Neural progenitor cell (in vitro differentiated cells): ENCODE results near the gene STMN3. TPM values are rescaled to one million over a fixed set of nuclear protein-coding genes. Genes with fewer than 3 reads are reported as not detected.
A peak's percentile ranks its signal among the peaks of the same experiment; 100 is the strongest.

Source experiments
- DNase-seq: peaks from one replicate; pipeline ENCODE4 v3.0.0-alpha.2; 2016; ENCODE audit warnings: low spot score
- H2AFZ ChIP-seq: fragments of 200-600 bp; sonication (generic); replicated peaks from 2 replicates; pipeline ENCODE4 v1.6.1; 2016; ENCODE audit warnings: antibody characterized with exemption
- H3F3A ChIP-seq: fragments of 200-600 bp; sonication (generic); 2 replicates; pipeline ENCODE4 v1.6.1; 2016; ENCODE audit warnings: antibody characterized with exemption, low read depth
- H3K27ac ChIP-seq: fragments of 200-600 bp; sonication (generic); 2 replicates; pipeline ENCODE4 v1.5.1; 2016; ENCODE audit warnings: mild to moderate bottlenecking
- H3K27me3 ChIP-seq: fragments of 200-600 bp; sonication (generic); 2 replicates; pipeline ENCODE4 v1.6.1; 2016; ENCODE audit warnings: mild to moderate bottlenecking, moderate library complexity
- H3K36me3 ChIP-seq: fragments of 200-600 bp; sonication (generic); 2 replicates; pipeline ENCODE4 v1.5.1; 2016
- H3K4me1 ChIP-seq: fragments of 200-600 bp; sonication (generic); 2 replicates; pipeline ENCODE4 v1.6.1; 2016; ENCODE audit warnings: mixed run types
- H3K4me2 ChIP-seq: fragments of 200-600 bp; sonication (generic); 2 replicates; pipeline ENCODE4 v1.6.1; 2016
- H3K4me3 ChIP-seq: fragments of 200-600 bp; sonication (generic); 2 replicates; pipeline ENCODE4 v1.5.1; 2016
- H3K79me2 ChIP-seq: fragments of 200-600 bp; sonication (generic); 2 replicates; pipeline ENCODE4 v1.6.1; 2016; ENCODE audit warnings: low read depth
- H3K9ac ChIP-seq: fragments of 200-600 bp; sonication (generic); 2 replicates; pipeline ENCODE4 v1.6.1; 2016
- H3K9me3 ChIP-seq: fragments of 200-600 bp; sonication (generic); 2 replicates; pipeline ENCODE4 v1.5.1; 2016; ENCODE audit warnings: low read depth
- H4K20me1 ChIP-seq: fragments of 200-600 bp; sonication (generic); 2 replicates; pipeline ENCODE4 v1.6.1; 2016; ENCODE audit warnings: low read depth
- H3K27ac Mint-ChIP-seq: 3 replicates; pipeline ENCODE4 v1.8.0; 2021; ENCODE audit warnings: mixed read lengths
- H3K27me3 Mint-ChIP-seq: 2 replicates; pipeline ENCODE4 v1.8.0; 2022; ENCODE audit warnings: low read depth, mild to moderate bottlenecking, inconsistent platforms, moderate library complexity, mixed read lengths; ENCODE audit not compliant: insufficient read depth
- H3K36me3 Mint-ChIP-seq: 3 replicates; pipeline ENCODE4 v1.8.0; 2021; ENCODE audit warnings: mixed read lengths
- H3K4me1 Mint-ChIP-seq: 3 replicates; pipeline ENCODE4 v1.8.0; 2021; ENCODE audit warnings: mixed read lengths
- H3K4me3 Mint-ChIP-seq: 3 replicates; pipeline ENCODE4 v1.8.0; 2021; ENCODE audit warnings: mild to moderate bottlenecking, moderate library complexity, mixed read lengths
- H3K9me3 Mint-ChIP-seq: 3 replicates; pipeline ENCODE4 v1.8.0; 2020; ENCODE audit warnings: mixed read lengths
- EZH2 ChIP-seq: fragments of 200-600 bp; sonication (generic); IDR thresholded peaks from 2 replicates; pipeline ENCODE4 v1.6.1; 2017; ENCODE audit warnings: antibody characterized with exemption, mild to moderate bottlenecking, moderate library complexity
- EZH2phosphoT487 ChIP-seq: fragments of 200-600 bp; sonication (generic); IDR thresholded peaks from 2 replicates; pipeline ENCODE4 v1.6.1; 2017; ENCODE audit warnings: antibody characterized with exemption
- total RNA-seq: library from RNA; depleted of rRNA; stranded (reverse); fragments of >200 nt; gene quantifications from 2 replicates; pipeline ENCODE4 v1.2.3, GENCODE V29; 2015; ENCODE audit warnings: low replicate concordance
- TF ChIP-seq, protein P1 (sequence below): fragments of 200-600 bp; sonication (generic); IDR thresholded peaks from 2 replicates; pipeline ENCODE4 v1.5.1; 2017; ENCODE audit warnings: antibody characterized with exemption, mild to moderate bottlenecking

The STMN3 gene
- total RNA-seq, 1 donor from 2014 or later: 3.3 TPM

DNA sequence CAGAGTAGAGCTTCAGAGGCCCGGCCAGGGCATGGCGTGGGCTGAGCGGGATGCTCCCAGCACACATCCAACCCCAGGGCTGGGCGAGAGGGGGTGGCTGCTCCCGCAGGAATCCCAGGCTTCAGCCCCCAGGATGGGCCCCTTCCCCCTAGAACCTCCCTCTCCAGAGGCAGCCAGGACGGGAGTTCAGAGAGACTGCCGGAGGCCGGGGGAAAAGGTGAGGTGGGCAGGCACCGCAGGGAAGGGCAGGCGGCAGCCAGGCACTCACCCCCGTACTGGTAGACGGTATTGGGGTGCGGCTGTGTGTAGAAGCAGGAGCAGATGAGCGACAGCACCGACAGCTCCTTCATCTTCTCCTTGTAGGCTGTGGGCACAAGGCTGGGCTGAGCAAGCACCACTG is 9.3 kb downstream of the STMN3 start:
- Histone ChIP-seq H3F3A (peaks cover 14% of the 10 kb centered on the region), H3K9me3 (no peaks in the 10 kb centered on the region), H2AFZ (no peak overlapping the region), H3K36me3 (no peaks in the 10 kb centered on the region), H3K27me3 (peaks cover 17% of the 10 kb centered on the region), H3K79me2 (no peaks in the 10 kb centered on the region), H3K9ac (no peak overlapping the region), H3K4me3 (no peak overlapping the region), H3K27ac (no peak overlapping the region), H3K4me2 (no peak overlapping the region), H3K4me1 (peaks cover 4% of the 10 kb centered on the region), H4K20me1 (peaks cover 2% of the 10 kb centered on the region)
- TF ChIP-seq EZH2 (no peak), EZH2phosphoT487 (no peak)
- TF ChIP-seq, protein P1, sequence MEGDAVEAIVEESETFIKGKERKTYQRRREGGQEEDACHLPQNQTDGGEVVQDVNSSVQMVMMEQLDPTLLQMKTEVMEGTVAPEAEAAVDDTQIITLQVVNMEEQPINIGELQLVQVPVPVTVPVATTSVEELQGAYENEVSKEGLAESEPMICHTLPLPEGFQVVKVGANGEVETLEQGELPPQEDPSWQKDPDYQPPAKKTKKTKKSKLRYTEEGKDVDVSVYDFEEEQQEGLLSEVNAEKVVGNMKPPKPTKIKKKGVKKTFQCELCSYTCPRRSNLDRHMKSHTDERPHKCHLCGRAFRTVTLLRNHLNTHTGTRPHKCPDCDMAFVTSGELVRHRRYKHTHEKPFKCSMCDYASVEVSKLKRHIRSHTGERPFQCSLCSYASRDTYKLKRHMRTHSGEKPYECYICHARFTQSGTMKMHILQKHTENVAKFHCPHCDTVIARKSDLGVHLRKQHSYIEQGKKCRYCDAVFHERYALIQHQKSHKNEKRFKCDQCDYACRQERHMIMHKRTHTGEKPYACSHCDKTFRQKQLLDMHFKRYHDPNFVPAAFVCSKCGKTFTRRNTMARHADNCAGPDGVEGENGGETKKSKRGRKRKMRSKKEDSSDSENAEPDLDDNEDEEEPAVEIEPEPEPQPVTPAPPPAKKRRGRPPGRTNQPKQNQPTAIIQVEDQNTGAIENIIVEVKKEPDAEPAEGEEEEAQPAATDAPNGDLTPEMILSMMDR: no peak
- Mint-ChIP-seq H3K4me1 (peaks cover 6% of the 10 kb centered on the region), H3K27me3 (peaks cover 5% of the 10 kb centered on the region), H3K27ac (no peak overlapping the region), H3K9me3 (no peaks in the 10 kb centered on the region), H3K36me3 (no peaks in the 10 kb centered on the region), H3K4me3 (peak overlapping the region; percentile 77)
- DNase-seq: no peak

DNA sequence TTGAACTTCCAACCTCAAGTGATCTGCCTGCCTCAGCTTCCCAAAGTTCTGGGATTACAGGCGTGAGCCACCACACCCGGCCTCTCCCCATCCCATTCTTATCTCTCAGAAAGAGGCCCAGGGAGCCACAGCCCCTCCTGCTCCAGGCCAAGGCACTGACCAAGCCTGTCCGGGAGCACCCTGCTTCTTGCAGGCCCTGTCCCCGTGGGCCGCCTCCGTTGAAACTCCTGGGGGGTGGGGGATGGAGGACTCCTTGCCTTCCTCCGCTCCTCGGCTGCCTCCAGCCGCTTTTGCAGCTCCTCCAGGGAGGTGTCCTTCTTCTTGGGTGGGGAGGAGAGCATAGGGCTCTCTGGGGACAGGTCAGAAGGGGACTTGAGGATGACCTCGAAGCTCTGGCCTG is 9.7 kb downstream of the STMN3 start:
- no peaks in the 10 kb centered on the region for H3K36me3 ChIP-seq
- H3K27ac Mint-ChIP-seq: no peak overlapping the region

DNA sequence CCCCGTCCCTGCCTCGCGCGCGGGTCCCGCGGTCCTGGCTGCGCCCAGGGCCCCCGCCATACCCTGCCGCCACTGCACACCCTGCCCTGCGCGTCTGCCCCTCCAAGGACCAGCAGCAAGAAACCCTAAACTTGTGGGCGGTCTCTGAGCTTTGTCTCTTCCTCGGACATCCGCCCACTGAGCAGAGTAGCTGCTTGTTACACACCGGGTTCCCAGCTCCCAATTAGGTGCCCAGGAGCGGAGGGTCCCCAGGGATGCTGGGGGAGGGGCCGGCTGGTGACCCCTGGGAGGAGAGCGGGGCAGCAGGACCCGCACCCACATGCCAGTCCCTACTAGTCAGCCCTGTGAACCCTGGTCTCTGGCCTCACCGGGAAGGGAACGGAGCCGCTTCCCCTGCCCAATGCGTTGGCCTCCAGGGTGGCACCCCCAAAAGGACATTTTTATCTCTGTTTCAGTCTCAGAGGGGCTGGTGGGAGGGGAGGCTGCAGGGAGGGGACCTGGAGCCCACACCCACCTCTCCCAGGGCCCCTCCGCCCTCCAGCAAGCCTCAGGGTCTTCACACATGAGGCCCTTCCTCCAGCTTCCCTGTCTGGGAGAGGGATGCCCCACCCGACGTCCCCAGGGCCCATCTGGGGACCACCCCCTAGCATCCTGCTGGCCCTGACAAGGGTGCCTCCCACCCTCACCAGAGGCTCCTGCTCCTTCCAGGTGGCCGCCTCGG is 10.5 kb downstream of the STMN3 start:
- H3K4me2 ChIP-seq: peak overlapping the region; percentile 96
- H3K9me3 ChIP-seq: no peaks in the 10 kb centered on the region
- Mint-ChIP-seq H3K27ac (no peak overlapping the region), H3K36me3 (no peaks in the 10 kb centered on the region), H3K9me3 (no peaks in the 10 kb centered on the region), H3K27me3 (peaks cover 7% of the 10 kb centered on the region), H3K4me1 (peaks cover 8% of the 10 kb centered on the region), H3K4me3 (peak overlapping the region; percentile 82)
- no peak overlapping the region for H2AFZ ChIP-seq
- H4K20me1 ChIP-seq: peaks cover 2% of the 10 kb centered on the region
- peaks cover 4% of the 10 kb centered on the region for H3K4me1 ChIP-seq
- no peak overlapping the region for H3K9ac ChIP-seq
- H3K79me2 ChIP-seq: no peaks in the 10 kb centered on the region
- H3K27me3 ChIP-seq: peaks cover 17% of the 10 kb centered on the region
- H3F3A ChIP-seq: peaks cover 14% of the 10 kb centered on the region
- TF ChIP-seq, protein P1: no peak
- TF ChIP-seq EZH2: no peak
- TF ChIP-seq EZH2phosphoT487: no peak
- peak overlapping the region; percentile 71 for H3K4me3 ChIP-seq
- DNase-seq: peak; percentile 67
- no peak overlapping the region for H3K27ac ChIP-seq
- no peaks in the 10 kb centered on the region for H3K36me3 ChIP-seq

More for the DNA sequence above, 9.7 kb downstream of the STMN3 start:
- Histone ChIP-seq H3K27ac (no peak overlapping the region), H3K9ac (no peak overlapping the region), H2AFZ (no peak overlapping the region), H4K20me1 (peaks cover 2% of the 10 kb centered on the region), H3F3A (peaks cover 14% of the 10 kb centered on the region), H3K4me2 (no peak overlapping the region), H3K4me1 (peaks cover 4% of the 10 kb centered on the region), H3K4me3 (no peak overlapping the region), H3K79me2 (no peaks in the 10 kb centered on the region), H3K27me3 (peaks cover 17% of the 10 kb centered on the region), H3K9me3 (no peaks in the 10 kb centered on the region)
- peaks cover 6% of the 10 kb centered on the region for H3K4me1 Mint-ChIP-seq
- no peaks in the 10 kb centered on the region for H3K36me3 Mint-ChIP-seq
- H3K9me3 Mint-ChIP-seq: no peaks in the 10 kb centered on the region
- no peak for DNase-seq
- H3K4me3 Mint-ChIP-seq: peak overlapping the region; percentile 77
- TF ChIP-seq, protein P1: no peak
- TF ChIP-seq EZH2phosphoT487 (no peak), EZH2 (no peak)
- H3K27me3 Mint-ChIP-seq: peaks cover 5% of the 10 kb centered on the region
